ENCODE data around the gene MRPL49.

Gene MRPL49

GRCh38 chr11:65134952-65135632 lies 13.0 kb downstream of the MRPL49 start:
- CTCF ChIA-PET: interaction anchor here (0.5 to 2.3 kb wide), 10 partner anchors 9 to 1164 kb away, joined by 3 to 7 read pairs (median 3); partner anchors contain the start of genes ARL2 and CAPN1
- Histone ChIP-seq H3K4me3 (ENCODE audit: low read depth, low read length) (peak overlapping the region; percentile 81), H3K9me3 (ENCODE audit: control insufficient read depth, insufficient read depth, low read depth, low read length) (no peaks in the 10 kb centered on the region), H3K4me1 (ENCODE audit: control insufficient read depth, insufficient read depth, low read length) (no peaks in the 10 kb centered on the region; the same call in 1 of the 2 replicates), H3K36me3 (ENCODE audit: control insufficient read depth in 2 of 2, insufficient read depth in 1 of 2, low read length in 2 of 2) (peaks cover 0 to 30% of the 10 kb centered on the region in 2 experiments; a peak in 1 of 3 replicates), H3K27ac (ENCODE audit: extremely low read depth, low read depth, low read length) (peak overlapping the region; percentile 83)
- POLR2A ChIA-PET: interaction anchor here (0.5 to 4.5 kb wide), 20 partner anchors 9 to 862 kb away, joined by 3 to 57 read pairs (median 5); partner anchors contain the start of genes ARL2, CAPN1, FAU and MALAT1
- TF ChIP-seq CTCF (tag by site-specific recombination; IDR thresholded peaks at IDR 0.05) (no peak), ZNF146 (tag by site-specific recombination; IDR thresholded peaks at IDR 0.05) (no peak), ZNF350 (tag by site-specific recombination; IDR thresholded peaks at IDR 0.05) (no peak), ZNF211 (tag by site-specific recombination; IDR thresholded peaks at IDR 0.05; ENCODE audit: low read depth) (no peak), ZNF600 (tag by site-specific recombination; IDR thresholded peaks at IDR 0.05) (peak; percentile 38), ZNF449 (tag by site-specific recombination; IDR thresholded peaks at IDR 0.05) (no peak), KLF16 (tag by site-specific recombination; IDR thresholded peaks at IDR 0.05) (no peak), ZSCAN4 (tag by site-specific recombination; IDR thresholded peaks at IDR 0.05) (no peak), ZBTB11 (tag by site-specific recombination; conservative IDR thresholded peaks at IDR 0.05; ENCODE audit: low read depth) (no peak), SETDB1 (IDR thresholded peaks at IDR 0.05; ENCODE audit: insufficient read length, low read length) (no peak), ZNF169 (tag by site-specific recombination; IDR thresholded peaks at IDR 0.05) (no peak), ZNF132 (tag by site-specific recombination; IDR thresholded peaks at IDR 0.05; ENCODE audit: borderline replicate concordance) (no peak), ZNF660 (tag by site-specific recombination; IDR thresholded peaks at IDR 0.05) (peak; percentile 18; the same call in 1 of the 2 replicates), ZNF548 (tag by site-specific recombination; IDR thresholded peaks at IDR 0.05) (no peak), ZSCAN23 (tag by site-specific recombination; IDR thresholded peaks at IDR 0.05) (no peak; the same call in 1 of the 2 replicates), IKZF3 (tag by site-specific recombination; IDR thresholded peaks at IDR 0.05) (peak; percentile 89), ZNF391 (tag by site-specific recombination; IDR thresholded peaks at IDR 0.05; ENCODE audit: borderline replicate concordance, low read depth) (0 out of 2 replicates have a peak, but pooled peaks have one; percentile 34), ZNF2 (tag by site-specific recombination; IDR thresholded peaks at IDR 0.05) (no peak; the same call in 1 of the 2 replicates), ZNF433 (tag by site-specific recombination; IDR thresholded peaks at IDR 0.05; ENCODE audit: low read depth) (no peak), ZNF670 (tag by site-specific recombination; IDR thresholded peaks at IDR 0.05; ENCODE audit: low read depth) (no peak), ZNF692 (tag by site-specific recombination; IDR thresholded peaks at IDR 0.05) (no peak), ZNF777 (tag by site-specific recombination; IDR thresholded peaks at IDR 0.05; ENCODE audit: borderline replicate concordance) (no peak), SCRT2 (tag by site-specific recombination; IDR thresholded peaks at IDR 0.05) (no peak), RBAK (tag by site-specific recombination; IDR thresholded peaks at IDR 0.05) (no peak), MEIS1 (CRISPR knock-in tag; IDR thresholded peaks at IDR 0.05; ENCODE audit: borderline replicate concordance) (no peak), ZFHX2 (tag by site-specific recombination; conservative IDR thresholded peaks at IDR 0.05) (peak; percentile 70), BCL11A (tag by site-specific recombination; IDR thresholded peaks at IDR 0.05; ENCODE audit: low read depth) (no peak), YY2 (tag by site-specific recombination; IDR thresholded peaks at IDR 0.05) (no peak)

All from HEK293 (cell line).